ENCODE data around the gene LY9.

LY9 gene

DNA sequence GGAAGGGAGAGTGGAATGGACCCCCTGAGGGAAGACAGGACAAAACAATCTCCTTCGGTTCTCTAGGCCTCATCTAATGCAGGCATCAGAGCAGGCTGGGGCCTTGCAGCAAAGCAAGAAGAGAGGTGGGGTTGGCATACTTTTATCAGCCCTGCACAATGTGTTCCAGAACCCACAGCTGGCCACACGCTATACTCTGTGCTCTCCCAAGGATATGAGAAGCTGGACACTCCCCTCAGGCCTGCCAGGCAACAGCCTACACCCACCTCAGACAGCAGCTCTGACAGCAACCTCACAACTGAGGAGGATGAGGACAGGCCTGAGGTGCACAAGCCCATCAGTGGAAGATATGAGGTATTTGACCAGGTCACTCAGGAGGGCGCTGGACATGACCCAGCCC lies 27.3 kb downstream of the LY9 start:
- TF ChIP-seq, protein P1, sequence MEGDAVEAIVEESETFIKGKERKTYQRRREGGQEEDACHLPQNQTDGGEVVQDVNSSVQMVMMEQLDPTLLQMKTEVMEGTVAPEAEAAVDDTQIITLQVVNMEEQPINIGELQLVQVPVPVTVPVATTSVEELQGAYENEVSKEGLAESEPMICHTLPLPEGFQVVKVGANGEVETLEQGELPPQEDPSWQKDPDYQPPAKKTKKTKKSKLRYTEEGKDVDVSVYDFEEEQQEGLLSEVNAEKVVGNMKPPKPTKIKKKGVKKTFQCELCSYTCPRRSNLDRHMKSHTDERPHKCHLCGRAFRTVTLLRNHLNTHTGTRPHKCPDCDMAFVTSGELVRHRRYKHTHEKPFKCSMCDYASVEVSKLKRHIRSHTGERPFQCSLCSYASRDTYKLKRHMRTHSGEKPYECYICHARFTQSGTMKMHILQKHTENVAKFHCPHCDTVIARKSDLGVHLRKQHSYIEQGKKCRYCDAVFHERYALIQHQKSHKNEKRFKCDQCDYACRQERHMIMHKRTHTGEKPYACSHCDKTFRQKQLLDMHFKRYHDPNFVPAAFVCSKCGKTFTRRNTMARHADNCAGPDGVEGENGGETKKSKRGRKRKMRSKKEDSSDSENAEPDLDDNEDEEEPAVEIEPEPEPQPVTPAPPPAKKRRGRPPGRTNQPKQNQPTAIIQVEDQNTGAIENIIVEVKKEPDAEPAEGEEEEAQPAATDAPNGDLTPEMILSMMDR (IDR thresholded peaks at IDR 0.05), result no peak
- Histone ChIP-seq H3K4me3 (no peak overlapping the region), H3K27ac (no peak overlapping the region)
- DNase-seq (ENCODE audit: low spot score), result no peak

DNA sequence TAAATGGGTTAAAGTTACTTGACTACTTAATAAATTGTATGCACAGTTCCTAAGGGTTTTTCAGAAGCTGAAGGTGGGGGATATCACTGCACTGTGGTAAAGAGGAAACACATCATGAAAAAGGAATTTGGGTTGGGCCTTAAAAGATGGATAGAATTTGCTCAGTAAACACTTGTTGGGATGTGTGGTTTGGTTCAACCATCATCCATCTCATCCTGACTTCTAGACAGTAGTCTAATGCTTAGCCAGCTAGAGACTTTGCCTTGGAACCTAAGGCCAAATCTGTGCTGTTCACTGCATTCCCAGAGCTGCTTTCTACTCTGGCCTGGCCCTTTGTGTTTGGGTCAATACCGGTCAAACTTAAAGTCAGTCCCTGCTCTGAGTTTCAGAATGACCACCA lies 30.6 kb downstream of the LY9 start:
- no peak for DNase-seq (ENCODE audit: low spot score)
- Histone ChIP-seq H3K4me3 (no peak overlapping the region), H3K27ac (no peak overlapping the region)
- TF ChIP-seq, protein P1 (IDR thresholded peaks at IDR 0.05), result no peak

DNA sequence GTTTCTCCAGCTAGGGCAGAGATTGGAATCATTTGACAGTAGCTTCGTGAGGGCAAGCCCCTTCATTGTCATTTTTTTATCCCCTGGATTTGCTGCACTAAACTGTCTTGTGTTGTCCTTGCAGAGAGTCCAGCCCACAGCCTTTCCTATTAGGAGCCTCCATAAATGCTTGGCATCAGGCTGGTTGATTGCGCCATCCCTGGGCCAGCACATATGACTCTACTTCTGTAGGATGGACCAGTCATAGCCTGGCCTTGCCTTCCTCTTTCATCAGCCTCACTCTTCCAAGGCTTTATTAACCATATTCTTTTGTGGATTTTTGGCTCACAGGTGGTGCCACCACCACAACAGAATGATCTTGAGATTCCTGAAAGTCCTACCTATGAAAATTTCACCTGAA lies 31.4 kb downstream of the LY9 start:
- Histone ChIP-seq H3K4me3 (no peak overlapping the region), H3K27ac (no peak overlapping the region)
- TF ChIP-seq, protein P1 (IDR thresholded peaks at IDR 0.05), result no peak
- DNase-seq (ENCODE audit: low spot score), result peak; percentile 33

DNA sequence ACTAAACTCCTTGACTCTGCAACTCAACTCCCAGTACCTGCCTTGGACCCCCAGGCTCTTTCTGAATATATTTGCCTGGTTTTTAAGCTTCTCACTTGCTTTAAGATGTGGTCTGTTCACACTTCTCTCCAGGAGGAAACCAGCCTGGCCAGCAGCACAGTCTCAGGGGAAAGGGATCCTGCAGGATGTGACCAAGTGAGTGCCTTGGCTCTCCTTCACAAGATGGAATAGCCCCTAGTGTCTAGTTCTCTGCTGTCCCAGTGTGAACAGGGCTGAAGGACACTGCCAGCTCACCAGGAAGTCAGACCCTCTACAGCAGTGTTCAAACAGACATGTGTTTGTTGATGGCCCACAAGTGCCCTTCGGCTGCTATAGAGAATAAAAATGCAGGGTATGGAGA lies 33.8 kb downstream of the LY9 start:
- peak; percentile 31 for DNase-seq (ENCODE audit: low spot score)
- H3K4me3 ChIP-seq, result no peak overlapping the region
- TF ChIP-seq, protein P1 (IDR thresholded peaks at IDR 0.05), result no peak
- H3K27ac ChIP-seq, result no peak overlapping the region

DNA sequence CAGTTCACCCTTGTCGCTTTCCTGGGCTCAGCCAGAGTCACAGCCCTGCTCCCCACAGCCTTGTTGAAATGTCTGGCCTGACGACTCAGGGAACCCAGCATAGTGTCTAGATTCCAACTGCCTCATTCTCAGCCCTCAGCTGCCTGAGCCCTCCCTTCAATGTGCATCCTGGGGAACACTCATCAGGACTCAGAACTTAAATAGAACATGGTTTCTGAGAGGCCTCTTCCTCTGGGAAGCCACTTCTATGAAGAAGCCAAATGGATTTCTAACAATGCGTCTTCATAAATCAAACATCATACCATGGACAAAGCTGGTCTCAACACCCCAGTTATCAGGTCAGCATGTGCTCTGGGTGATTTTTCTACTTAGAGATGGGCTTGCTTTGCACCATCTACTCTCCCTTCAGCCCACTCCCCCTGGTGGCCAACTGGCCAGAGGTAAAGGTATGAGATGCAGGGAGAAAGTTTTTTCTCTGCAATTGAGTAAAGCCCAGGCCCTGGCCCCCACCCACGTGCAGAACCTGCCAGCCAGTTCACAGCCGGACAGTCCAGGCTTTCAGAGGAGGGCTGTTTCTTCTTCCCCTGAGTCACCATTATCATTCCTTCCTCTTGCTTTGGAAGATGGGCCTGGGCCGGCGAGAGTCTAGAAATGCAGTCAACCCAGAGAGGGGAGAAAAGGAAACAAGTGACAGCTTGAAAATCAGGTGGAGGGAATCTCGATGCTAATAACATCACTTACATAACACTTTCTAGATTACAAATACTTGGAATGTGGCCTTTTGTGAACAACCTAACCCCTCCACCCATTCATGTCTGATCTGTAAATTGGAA lies 34.6 kb downstream of the LY9 start:
- H3K27ac ChIP-seq, result no peak overlapping the region
- H3K4me3 ChIP-seq, result no peak overlapping the region
- TF ChIP-seq, protein P1 (IDR thresholded peaks at IDR 0.05), result no peak
- peak; percentile 58 for DNase-seq (ENCODE audit: low spot score)

DNA sequence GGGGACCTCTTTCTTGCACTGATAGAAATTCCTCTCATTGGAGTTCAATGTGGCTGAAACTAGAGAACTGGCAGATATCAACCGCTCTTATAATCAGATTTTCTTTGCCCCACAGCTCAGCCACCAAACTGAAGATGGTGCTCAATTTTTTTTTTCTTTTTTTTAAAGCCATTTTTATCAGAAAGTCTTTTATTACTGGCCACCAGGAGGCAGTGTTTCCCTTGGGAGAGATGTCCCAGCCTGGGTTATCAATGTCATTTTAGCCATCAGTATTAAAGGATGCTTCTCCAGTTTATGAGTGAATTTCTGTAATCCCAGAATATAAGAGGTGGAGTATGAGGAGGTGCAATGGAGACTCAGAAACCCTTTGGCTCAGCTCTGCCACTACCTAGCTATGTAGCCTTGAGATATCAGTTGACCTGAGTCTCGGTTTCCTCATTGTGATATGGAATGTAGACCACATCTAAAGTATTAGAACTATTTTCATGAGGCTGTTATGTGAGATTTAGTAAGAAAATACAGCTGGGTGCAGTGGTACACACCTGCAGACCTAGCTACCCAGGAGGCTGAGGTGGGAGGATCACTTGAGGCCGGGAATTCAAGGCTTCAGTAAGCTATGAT lies 39.1 kb downstream of the LY9 start:
- TF ChIP-seq, protein P1 (IDR thresholded peaks at IDR 0.05), result peak; percentile 33
- DNase-seq (ENCODE audit: low spot score), result peak; percentile 17
- Histone ChIP-seq H3K4me3 (no peak overlapping the region), H3K27ac (peak overlapping the region in 1 of 2 donors; percentile 44)

DNA sequence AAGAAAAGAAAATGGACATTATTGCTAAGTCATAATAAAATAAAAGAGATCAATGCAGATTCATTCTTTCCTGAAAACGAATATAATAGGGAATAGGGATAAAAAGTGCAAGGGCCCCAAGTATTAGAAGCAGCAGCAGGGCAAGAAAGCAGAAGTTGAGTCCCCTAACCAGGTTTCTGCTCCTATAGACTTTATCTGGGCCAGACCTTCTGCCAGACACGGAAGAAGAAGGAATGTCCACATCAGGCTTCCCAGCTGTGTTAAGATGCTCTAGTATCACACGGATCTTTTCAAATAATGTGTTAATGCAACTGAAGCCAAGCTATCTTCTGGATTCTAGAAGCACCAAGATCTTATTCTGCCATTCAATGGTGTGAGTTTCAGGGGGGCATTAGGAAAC lies 39.8 kb downstream of the LY9 start:
- Histone ChIP-seq H3K27ac (peak overlapping the region in 1 of 2 donors; percentile 90), H3K4me3 (no peak overlapping the region)
- TF ChIP-seq, protein P1 (IDR thresholded peaks at IDR 0.05), result no peak
- DNase-seq (ENCODE audit: low spot score), result no peak
